AG10803 (cell line): Measurements from ENCODE around the gene GIMAP2.
"Not testable (repeated sequence)": the region's sequence is repeated elsewhere in the genome, so short reads cannot be mapped to it uniquely, and the experiment has no call there.

Experiments used
- DNase-seq: peaks from one replicate; pipeline ENCODE4 v3.0.0; 2010; ENCODE audit warnings: low read depth
- H3K4me3 ChIP-seq: 2 replicates; pipeline ENCODE4 v1.5.1; 2011; ENCODE audit warnings: mild to moderate bottlenecking, low read length, control low read depth
- TF ChIP-seq, protein P1 (sequence below): conservative IDR thresholded peaks from 2 replicates; pipeline ENCODE4 v1.5.1; 2011; ENCODE audit warnings: mild to moderate bottlenecking, low read length, control low read depth, inconsistent platforms

The GIMAP2 gene

GRCh38 chr7:150654692-150655091, 30.8 kb upstream of the GIMAP2 start:
- no peak overlapping the region for H3K4me3 ChIP-seq
- TF ChIP-seq, protein P1, sequence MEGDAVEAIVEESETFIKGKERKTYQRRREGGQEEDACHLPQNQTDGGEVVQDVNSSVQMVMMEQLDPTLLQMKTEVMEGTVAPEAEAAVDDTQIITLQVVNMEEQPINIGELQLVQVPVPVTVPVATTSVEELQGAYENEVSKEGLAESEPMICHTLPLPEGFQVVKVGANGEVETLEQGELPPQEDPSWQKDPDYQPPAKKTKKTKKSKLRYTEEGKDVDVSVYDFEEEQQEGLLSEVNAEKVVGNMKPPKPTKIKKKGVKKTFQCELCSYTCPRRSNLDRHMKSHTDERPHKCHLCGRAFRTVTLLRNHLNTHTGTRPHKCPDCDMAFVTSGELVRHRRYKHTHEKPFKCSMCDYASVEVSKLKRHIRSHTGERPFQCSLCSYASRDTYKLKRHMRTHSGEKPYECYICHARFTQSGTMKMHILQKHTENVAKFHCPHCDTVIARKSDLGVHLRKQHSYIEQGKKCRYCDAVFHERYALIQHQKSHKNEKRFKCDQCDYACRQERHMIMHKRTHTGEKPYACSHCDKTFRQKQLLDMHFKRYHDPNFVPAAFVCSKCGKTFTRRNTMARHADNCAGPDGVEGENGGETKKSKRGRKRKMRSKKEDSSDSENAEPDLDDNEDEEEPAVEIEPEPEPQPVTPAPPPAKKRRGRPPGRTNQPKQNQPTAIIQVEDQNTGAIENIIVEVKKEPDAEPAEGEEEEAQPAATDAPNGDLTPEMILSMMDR: no peak
- DNase-seq: no peak

- no peak for DNase-seq
- TF ChIP-seq, protein P1: no peak
- no peak overlapping the region for H3K4me3 ChIP-seq
Measured at GRCh38 chr7:150656047-150656446, 29.5 kb upstream of the GIMAP2 start.

DNA sequence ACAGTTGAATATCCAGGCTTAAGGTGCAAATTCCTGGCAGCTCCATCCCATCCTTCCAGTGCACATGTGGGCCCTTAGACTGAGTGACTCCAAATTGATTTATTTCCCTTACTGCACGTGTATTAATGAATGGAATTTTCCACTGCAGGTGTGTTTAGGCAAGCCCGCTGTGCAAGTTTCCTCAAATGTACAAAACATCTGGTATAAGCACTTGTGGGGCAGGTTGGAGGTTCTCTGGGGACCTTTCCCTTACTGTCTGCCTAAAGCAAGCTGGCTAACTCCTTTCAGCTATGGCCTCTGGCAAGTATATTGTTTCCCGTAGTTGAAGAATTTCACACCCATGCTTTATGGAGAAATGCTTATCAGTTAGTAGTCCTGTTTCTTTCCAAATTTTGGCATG, 28.0 kb upstream of the GIMAP2 start:
- H3K4me3 ChIP-seq: no peak overlapping the region
- TF ChIP-seq, protein P1: no peak
- DNase-seq: no peak

GRCh38 chr7:150660939-150661613, 24.4 kb upstream of the GIMAP2 start:
- H3K4me3 ChIP-seq: no peak overlapping the region
- DNase-seq: no peak
- TF ChIP-seq, protein P1: no peak

DNA sequence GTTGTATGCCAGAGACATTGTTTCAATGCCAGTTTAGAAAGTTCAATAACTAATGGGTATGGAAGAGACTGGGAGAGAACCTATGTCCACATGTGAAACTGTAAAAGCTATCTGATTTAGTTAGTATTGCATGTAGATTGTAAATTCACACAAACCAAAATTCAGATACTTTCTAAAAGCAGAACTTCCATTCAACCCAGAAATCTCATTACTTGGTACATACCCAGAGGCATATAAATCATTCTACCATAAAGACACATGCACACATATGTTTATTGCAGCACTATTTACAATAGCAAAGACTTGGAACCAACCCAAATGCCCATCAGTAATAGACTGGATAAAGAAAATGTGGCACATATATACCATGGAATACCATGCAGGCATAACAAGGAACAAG, 22.7 kb upstream of the GIMAP2 start:
- not testable (repeated sequence) for DNase-seq, H3K4me3 ChIP-seq

GRCh38 chr7:150663802-150664494, 21.6 kb upstream of the GIMAP2 start:
- no peak overlapping the region for H3K4me3 ChIP-seq
- no peak for DNase-seq
- TF ChIP-seq, protein P1: no peak

DNA sequence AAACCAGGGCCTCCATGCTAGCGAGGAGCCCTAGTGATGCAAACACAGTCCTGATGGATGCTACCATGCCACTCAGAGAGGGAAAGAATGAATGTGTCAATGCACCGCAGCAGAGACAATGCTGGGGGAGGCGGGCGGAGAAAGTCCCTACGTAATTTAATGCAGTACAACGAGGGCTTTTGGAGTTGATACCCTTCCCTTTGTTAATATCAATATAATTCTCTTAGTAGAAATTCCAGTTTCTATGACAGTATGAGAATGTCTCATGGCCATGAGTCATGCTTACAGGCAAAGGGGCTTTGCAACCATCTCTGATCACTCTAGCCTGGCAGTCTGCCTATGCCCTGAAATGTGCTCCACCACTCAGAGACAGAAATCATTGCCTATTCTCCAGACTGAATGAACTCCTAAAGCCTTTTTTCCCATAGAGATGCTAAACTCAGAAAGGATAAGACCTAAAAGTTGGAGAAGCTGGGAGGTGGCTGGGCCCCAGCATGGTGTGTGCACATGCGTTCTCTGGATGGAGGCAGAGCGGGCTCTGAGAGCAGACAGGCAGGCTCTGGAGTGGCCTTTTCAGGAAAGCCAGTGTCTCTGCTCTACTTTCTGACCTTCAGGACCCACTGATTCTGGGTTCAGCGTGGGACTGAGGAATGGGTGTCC, 20.3 kb upstream of the GIMAP2 start:
- DNase-seq: no peak
- H3K4me3 ChIP-seq: no peak overlapping the region
- TF ChIP-seq, protein P1: no peak
